ENCODE results near the gene EFCAB6. TPM values are rescaled to one million over a fixed set of nuclear protein-coding genes. Genes with fewer than 3 reads are reported as not detected.

The EFCAB6 gene
- total RNA-seq, 1 experiment from 2014 or later, result 0.40 TPM

DNA sequence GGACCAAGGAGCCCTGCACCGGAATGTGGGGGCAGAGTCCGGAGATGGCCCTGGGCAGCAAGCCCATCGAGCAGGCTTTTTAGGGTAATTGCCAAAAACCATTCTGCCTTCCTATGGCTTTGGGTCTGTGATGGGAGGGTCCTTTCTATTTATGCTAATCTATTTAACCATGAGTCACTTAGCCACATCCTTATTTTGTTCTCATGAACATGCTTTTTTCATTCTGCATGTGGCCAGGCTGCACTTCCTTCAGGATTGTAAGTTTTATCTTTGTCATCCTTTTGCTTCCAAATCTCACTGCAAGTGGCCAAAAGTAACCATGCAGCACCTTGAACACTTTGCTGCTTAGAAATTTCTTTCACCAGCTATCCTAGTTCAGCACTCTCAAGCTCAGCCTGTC is 88.3 kb downstream of the EFCAB6 start:
- POLR2A ChIA-PET, result no interaction called here
- TF ChIP-seq, protein P1, sequence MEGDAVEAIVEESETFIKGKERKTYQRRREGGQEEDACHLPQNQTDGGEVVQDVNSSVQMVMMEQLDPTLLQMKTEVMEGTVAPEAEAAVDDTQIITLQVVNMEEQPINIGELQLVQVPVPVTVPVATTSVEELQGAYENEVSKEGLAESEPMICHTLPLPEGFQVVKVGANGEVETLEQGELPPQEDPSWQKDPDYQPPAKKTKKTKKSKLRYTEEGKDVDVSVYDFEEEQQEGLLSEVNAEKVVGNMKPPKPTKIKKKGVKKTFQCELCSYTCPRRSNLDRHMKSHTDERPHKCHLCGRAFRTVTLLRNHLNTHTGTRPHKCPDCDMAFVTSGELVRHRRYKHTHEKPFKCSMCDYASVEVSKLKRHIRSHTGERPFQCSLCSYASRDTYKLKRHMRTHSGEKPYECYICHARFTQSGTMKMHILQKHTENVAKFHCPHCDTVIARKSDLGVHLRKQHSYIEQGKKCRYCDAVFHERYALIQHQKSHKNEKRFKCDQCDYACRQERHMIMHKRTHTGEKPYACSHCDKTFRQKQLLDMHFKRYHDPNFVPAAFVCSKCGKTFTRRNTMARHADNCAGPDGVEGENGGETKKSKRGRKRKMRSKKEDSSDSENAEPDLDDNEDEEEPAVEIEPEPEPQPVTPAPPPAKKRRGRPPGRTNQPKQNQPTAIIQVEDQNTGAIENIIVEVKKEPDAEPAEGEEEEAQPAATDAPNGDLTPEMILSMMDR (IDR thresholded peaks at IDR 0.05; ENCODE audit: unreplicated experiment), result no peak
- CTCF ChIA-PET, result interaction anchor here (0.6 to 1.4 kb wide), 2 partner anchors 73 to 908 kb away, joined by 3 to 4 read pairs; no protein-coding TSS in a partner anchor
- no peak for DNase-seq (ENCODE audit: unreplicated experiment)
- Mint-ChIP-seq H3K27ac (ENCODE audit: low read depth, unreplicated experiment) (no peak overlapping the region), H3K4me1 (ENCODE audit: insufficient read depth, unreplicated experiment) (no peaks in the 10 kb centered on the region), H3K4me3 (ENCODE audit: unreplicated experiment) (no peak overlapping the region), H3K36me3 (ENCODE audit: insufficient read depth, unreplicated experiment) (no peaks in the 10 kb centered on the region), H3K9me3 (ENCODE audit: unreplicated experiment) (no peaks in the 10 kb centered on the region), H3K27me3 (ENCODE audit: insufficient read depth, unreplicated experiment) (peaks cover 37% of the 10 kb centered on the region)
- intact Hi-C loops (cut with micrococcal nuclease), result no loop called here
- BruUV-seq (replicated peaks), result no TSS peak

DNA sequence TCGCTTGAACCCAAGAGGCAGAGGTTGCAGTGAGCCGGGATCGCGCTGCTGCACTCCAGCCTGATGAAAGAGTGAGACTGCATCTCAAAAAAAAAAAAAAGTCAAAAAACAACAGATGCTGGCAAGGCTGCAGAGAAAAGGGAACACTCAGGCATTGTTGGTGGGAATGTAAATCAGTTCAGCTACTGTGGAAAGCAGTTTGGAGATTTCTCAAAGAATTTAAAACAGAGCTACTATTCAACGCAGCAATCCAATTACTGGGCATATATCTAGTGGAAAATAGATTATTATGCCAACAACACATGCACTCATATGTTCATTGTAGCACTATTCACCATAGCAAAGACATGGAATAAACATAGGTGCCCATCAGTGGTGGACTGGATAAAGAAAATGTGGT is 89.7 kb downstream of the EFCAB6 start:
- H3K27ac Mint-ChIP-seq (ENCODE audit: low read depth, unreplicated experiment), result no peak overlapping the region
- CTCF ChIA-PET, result interaction anchor here (0.6 kb wide), 1 partner anchor 227 kb away, joined by 3 read pairs; no protein-coding TSS in a partner anchor
- POLR2A ChIA-PET, result no interaction called here
- H3K4me3 Mint-ChIP-seq (ENCODE audit: unreplicated experiment), result no peak overlapping the region
- DNase-seq (ENCODE audit: unreplicated experiment), result no peak
- no TSS peak for BruUV-seq (replicated peaks)
- TF ChIP-seq, protein P1 (IDR thresholded peaks at IDR 0.05; ENCODE audit: unreplicated experiment), result no peak
- intact Hi-C loops (cut with micrococcal nuclease), result no loop called here
- no peaks in the 10 kb centered on the region for H3K9me3 Mint-ChIP-seq (ENCODE audit: unreplicated experiment)
- no peaks in the 10 kb centered on the region for H3K36me3 Mint-ChIP-seq (ENCODE audit: insufficient read depth, unreplicated experiment)
- no peaks in the 10 kb centered on the region for H3K4me1 Mint-ChIP-seq (ENCODE audit: insufficient read depth, unreplicated experiment)
- H3K27me3 Mint-ChIP-seq (ENCODE audit: insufficient read depth, unreplicated experiment), result peaks cover 33% of the 10 kb centered on the region

DNA sequence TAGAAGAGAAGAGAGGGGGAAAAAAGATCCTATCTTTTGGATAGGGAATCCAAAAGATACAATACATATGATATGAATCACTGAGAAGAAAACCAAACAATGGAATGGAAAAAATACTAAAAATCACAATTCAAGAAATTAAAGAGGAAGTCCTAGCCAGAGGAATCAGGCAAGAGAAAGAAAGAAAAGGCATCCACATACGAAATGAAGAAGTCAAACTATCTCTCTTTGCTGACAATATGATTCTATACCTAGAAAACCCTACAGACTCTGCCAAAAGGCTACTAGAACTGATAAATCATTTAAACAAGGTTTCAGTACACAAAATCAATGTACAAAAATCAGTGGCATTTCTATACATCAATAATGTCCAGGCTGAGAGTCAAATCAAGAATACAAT is 91.4 kb downstream of the EFCAB6 start:
- Mint-ChIP-seq H3K9me3 (ENCODE audit: unreplicated experiment) (no peaks in the 10 kb centered on the region), H3K36me3 (ENCODE audit: insufficient read depth, unreplicated experiment) (no peaks in the 10 kb centered on the region), H3K4me1 (ENCODE audit: insufficient read depth, unreplicated experiment) (no peaks in the 10 kb centered on the region), H3K27me3 (ENCODE audit: insufficient read depth, unreplicated experiment) (peaks cover 42% of the 10 kb centered on the region), H3K4me3 (ENCODE audit: unreplicated experiment) (no peak overlapping the region), H3K27ac (ENCODE audit: low read depth, unreplicated experiment) (no peak overlapping the region)
- CTCF ChIA-PET, result no interaction called here
- DNase-seq (ENCODE audit: unreplicated experiment), result no peak
- intact Hi-C loops (cut with micrococcal nuclease), result no loop called here
- POLR2A ChIA-PET, result no interaction called here
- TF ChIP-seq, protein P1 (IDR thresholded peaks at IDR 0.05; ENCODE audit: unreplicated experiment), result no peak
- BruUV-seq (replicated peaks), result no TSS peak

DNA sequence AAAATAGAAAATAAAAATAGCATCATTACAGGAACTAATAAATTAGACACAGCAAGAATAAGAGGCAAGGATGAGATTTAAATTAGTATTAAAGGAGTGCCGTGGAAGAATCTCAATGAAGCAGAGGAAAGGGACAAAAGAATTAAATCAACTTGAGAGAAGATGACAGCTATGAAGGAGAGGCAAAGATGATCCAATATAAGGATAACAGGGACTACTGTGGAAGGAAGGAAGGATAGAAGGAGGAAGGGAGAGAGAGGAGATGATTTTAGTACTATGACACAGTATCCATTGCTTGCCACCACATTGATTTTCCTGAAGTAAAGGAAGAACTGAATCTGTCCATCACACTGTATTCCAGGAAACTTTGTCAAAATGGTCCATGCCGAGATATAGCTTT is 98.0 kb downstream of the EFCAB6 start:
- H3K27me3 Mint-ChIP-seq (ENCODE audit: insufficient read depth, unreplicated experiment), result peaks cover 61% of the 10 kb centered on the region
- no peak overlapping the region for H3K27ac Mint-ChIP-seq (ENCODE audit: low read depth, unreplicated experiment)
- TF ChIP-seq, protein P1 (IDR thresholded peaks at IDR 0.05; ENCODE audit: unreplicated experiment), result no peak
- H3K4me3 Mint-ChIP-seq (ENCODE audit: unreplicated experiment), result no peak overlapping the region
- no TSS peak for BruUV-seq (replicated peaks)
- no peaks in the 10 kb centered on the region for H3K36me3 Mint-ChIP-seq (ENCODE audit: insufficient read depth, unreplicated experiment)
- ChIA-PET CTCF (no interaction called here), POLR2A (interaction anchor here (0.5 kb wide), 1 partner anchor 399 kb away, joined by 3 read pairs; no protein-coding TSS in a partner anchor)
- no peak for DNase-seq (ENCODE audit: unreplicated experiment)
- intact Hi-C loops (cut with micrococcal nuclease), result no loop called here
- peaks cover 12% of the 10 kb centered on the region for H3K9me3 Mint-ChIP-seq (ENCODE audit: unreplicated experiment)
- no peaks in the 10 kb centered on the region for H3K4me1 Mint-ChIP-seq (ENCODE audit: insufficient read depth, unreplicated experiment)

Measured in MCF 10A (cell line).